HG03135 (cell line): Measurements from ENCODE around the gene LARGE2.

ENCODE experiments used
- ATAC-seq: cut with Tn5 transposase; IDR thresholded peaks from one replicate; pipeline ENCODE4 v1.9.1; 2021; ENCODE audit warnings: mild to moderate bottlenecking, moderate library complexity; ENCODE audit not compliant: unreplicated experiment

Gene LARGE2

DNA sequence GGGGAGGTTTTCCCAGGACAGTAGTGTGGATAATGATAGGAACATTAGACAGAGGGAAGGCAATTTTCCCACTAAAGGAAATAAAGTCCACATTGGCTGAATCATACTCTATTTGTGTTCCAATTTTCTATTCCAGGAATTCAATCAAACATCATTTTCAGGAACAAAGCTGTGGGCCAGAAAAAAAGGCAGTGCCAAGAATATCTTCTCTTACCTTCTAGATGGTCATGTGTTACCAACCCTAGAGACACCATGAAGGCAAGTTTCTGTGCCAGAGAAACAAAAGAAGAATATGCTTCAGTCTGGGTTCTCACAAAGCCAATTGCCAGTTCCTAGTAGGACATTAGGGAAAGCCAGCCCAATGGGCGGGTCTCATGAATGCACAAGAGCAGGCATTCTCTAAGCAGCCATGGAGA lies 27.5 kb downstream of the LARGE2 start:
- no peak for ATAC-seq

DNA sequence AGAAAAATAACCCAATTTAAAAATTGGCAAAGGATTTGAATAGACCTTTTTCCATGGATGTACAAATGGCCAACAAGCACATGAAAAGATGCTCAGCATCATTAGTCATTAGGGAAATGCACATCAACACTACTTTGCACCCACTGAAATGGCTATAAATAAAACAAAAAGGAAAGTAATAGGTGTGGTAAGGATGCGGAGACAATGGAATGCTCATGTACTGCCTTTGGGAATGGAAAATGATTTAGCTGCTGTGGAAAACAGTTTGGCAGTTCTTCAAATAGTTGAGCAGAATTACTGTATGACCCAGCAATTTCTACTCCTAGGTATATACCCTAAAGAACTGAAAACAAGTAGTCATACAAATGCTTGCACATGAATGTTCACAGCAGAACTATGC lies 37.4 kb downstream of the LARGE2 start:
- no peak for ATAC-seq

DNA sequence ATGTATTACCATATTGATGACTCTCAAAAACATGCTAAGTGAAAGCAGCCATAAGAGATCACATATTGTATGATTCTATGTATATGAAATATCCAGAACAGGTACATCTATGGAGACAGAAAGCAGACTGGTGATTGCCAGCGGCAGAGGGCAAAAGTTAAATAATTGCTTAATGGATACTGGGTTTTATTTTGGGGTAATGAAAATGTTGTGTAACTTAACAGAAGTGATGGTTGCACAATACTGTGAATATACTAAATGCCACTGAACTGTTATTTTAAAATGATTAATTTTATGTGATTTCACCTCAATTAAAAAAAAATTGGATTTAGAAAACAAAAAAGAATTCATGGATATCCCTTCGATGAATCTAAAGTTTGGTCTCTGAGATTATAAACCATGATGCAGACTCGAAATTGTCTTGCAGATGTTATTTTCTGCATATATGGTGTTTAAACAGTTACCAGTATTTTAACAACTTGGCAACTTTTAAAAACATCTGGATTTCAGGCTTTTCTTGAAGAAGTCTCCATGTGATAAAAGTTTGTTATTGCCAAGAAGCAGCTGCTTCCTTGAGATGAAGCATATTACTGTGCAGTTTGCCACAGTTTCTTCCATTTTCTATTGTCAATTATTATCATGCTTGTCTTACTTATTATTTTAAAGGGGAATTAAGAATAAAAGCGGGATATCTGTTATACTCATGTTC lies 38.1 kb downstream of the LARGE2 start:
- no peak for ATAC-seq

DNA sequence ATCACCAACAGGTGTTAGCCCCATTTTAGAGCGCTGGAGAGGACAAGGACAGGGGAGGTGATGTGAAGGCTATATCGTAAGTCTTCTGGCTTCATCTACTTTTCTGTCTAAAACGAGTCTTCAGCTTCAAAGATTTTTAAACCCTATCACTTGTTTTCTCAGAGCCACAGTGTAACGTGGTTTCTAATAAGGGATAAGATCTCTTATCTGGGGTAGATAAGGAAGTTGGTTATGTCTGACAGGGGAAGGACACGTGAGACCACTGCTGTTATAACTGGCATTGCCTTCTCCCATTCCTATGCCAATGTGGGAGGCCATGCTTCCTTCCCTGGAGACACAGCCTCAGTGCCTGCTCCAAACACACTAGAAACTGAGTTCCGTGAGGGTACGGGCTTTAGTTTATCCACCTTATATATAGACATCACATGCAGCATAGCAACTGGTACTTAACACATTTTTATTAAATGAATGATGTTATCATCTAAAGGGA lies 39.3 kb downstream of the LARGE2 start:
- ATAC-seq: no peak

DNA sequence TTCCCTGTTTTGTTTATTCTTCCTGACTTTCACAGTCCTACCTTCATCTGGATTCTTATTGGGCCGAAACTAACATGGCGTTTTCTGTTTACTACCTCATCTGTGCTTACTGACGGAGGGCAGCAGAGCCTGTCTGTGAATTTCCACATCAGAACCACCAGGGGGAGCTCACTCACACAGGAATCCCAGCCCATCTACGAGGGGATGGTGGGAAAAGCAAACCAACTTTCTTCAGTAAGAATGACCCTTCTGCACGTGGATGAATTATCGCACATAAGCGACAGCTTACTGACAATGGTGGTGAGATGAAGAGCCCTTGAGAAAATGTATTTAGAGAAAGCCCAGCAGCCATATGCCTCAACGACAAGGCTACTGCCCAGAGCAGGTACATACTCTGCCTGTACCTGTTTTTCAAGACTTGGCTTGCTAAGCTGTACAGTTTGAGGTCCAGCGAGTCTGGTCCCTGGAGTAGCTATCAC lies 42.5 kb downstream of the LARGE2 start:
- no peak for ATAC-seq

DNA sequence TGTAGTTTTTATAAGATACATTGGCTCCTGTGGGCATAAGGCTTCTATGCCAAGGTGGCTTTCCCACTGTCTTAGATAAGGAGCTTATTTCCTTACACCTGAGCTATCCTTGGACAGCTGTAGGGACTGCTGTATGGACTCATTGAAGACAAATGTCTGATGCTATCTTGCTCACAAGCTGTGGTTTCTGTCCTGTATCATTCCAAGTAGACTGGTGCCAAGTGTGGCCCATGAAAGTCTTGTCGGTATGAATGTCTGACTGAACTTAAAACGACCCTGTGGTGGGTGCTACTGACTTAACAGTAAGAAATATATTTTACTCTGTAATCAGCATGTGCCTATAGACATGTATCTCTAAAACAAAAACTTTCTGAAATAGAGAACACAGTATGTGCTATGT lies 45.0 kb downstream of the LARGE2 start:
- ATAC-seq: no peak

DNA sequence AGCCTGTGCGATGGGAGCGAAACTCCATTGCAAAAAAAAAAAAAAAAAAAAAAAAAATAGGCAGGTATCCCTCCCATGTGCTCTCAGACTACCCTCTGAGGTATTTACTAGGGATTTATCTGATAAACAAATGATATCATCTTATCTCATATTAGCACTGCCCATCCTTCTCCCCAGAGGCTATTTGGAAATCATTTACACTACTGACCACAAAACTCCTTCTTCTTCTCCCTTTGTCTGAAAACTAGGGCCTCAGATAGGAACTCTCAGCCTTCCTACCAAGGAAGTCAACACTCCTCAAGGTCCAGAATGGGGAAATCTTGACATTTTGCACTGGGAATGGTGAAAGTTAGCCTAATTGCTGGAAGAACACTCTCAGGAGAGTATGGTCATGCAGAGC lies 46.4 kb downstream of the LARGE2 start:
- ATAC-seq: no peak

DNA sequence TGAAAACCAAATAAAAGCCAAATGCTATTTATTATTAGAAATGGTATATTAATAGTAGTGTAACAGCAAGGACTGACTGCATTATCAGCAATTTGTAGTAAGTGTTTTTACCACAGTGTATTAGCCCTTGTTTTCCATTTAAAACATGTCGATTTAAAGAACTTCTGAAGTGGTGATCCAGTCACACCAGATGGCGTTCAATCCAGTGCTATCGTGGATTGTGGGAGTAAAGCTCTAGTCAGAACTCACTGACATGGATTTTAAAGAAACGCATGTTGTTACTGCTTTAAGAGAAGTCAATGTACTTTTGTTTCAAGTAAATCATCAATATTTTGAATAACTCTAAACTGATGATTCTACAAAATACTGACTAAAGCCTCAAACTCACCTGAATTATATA lies 51.1 kb downstream of the LARGE2 start:
- no peak for ATAC-seq

DNA sequence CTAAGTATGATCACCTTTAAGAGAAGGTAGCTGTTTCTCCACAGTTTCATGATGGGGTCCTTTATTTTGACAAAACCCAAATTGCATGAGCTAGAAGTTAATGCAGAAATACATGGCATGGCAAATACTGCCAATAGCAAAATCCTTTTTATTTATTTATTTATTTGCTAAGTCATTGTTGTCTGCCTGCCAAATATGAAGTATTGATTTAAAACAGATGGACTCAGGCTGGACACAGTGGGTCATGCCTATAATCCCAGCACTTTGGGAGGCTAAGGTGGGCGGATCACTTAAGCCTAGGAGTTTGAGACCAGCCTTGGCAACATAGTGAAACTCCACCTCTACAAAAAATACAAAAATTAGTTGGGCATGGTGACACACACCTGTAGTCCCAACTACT lies 52.4 kb downstream of the LARGE2 start:
- no peak for ATAC-seq
